SK-N-SH (cell line): ENCODE results near the gene SLC25A21. TPM values are rescaled to one million over a fixed set of nuclear protein-coding genes. Genes with fewer than 3 reads are reported as not detected.

Source experiments
- CTCF ChIA-PET: fragments of 300-600, 350-600 bp; formaldehyde crosslinking; extraction: SDS; loops from one replicate; lab custom pipeline; 2021; lab: Yijun Ruan, JAX
- POLR2A ChIA-PET: fragments of 350-600 bp; sonication (Branson Sonifier 250); formaldehyde crosslinking; extraction: SDS; loops from one replicate; lab custom pipeline; 2020; ENCODE audit warnings: antibody characterized with exemption, inconsistent platforms; lab: Yijun Ruan, JAX
- DNase-seq: peaks from one replicate; pipeline ENCODE4 v3.0.0; 2012
- H2AFZ ChIP-seq: fragments of 200-600 bp; sonication (generic); 2 replicates; pipeline ENCODE4 v1.8.1; 2016; ENCODE audit warnings: antibody characterized with exemption, mild to moderate bottlenecking, low read depth
- H3F3A ChIP-seq: fragments of 200-600 bp; sonication (generic); replicated peaks from 2 replicates; pipeline ENCODE3; 2016; ENCODE audit warnings: antibody characterized with exemption, mild to moderate bottlenecking; ENCODE audit not compliant: insufficient read depth
- H3K27ac ChIP-seq, 2 experiments: fragments of 200-500 bp in 1 of 2; fragments of 200-600 bp in 1 of 2; sonication (Bioruptor generic) in 1 of 2; sonication (generic), shearing (Covaris generic) in 1 of 2; 2 replicates each; pipeline versions ENCODE4 v1.5.1 to v1.6.1; 2014 to 2016; ENCODE audit warnings: low read depth in 2 of 2, inconsistent platforms in 1 of 2, low read length in 1 of 2, mild to moderate bottlenecking in 1 of 2, mixed read lengths in 1 of 2
- H3K27me3 ChIP-seq: fragments of 200-600 bp; sonication (generic), shearing (Covaris generic); 2 replicates; pipeline ENCODE4 v1.6.1; 2016; ENCODE audit warnings: mixed run types; ENCODE audit not compliant: insufficient read depth
- H3K36me3 ChIP-seq, 2 experiments: fragments of 200-500 bp in 1 of 2; fragments of 200-600 bp in 1 of 2; sonication (Bioruptor generic) in 1 of 2; sonication (generic) in 1 of 2; replicated peaks in 1 of 2; 2 replicates each; pipeline versions ENCODE3 to v1.5.1; 2014 to 2016; ENCODE audit warnings: low read length in 1 of 2, mild to moderate bottlenecking in 1 of 2; ENCODE audit not compliant: insufficient read depth in 2 of 2, control insufficient read depth in 1 of 2
- H3K4me1 ChIP-seq, 2 experiments: fragments of 200-500 bp in 1 of 2; fragments of 200-600 bp in 1 of 2; sonication (Bioruptor generic) in 1 of 2; sonication (generic), shearing (Covaris generic) in 1 of 2; 2 replicates each; pipeline versions ENCODE4 v1.5.1 to v1.6.1; 2014 to 2016; ENCODE audit warnings: low read depth in 1 of 2, low read length in 1 of 2, mixed run types in 1 of 2; ENCODE audit not compliant: insufficient read depth in 2 of 2, control insufficient read depth in 1 of 2
- H3K4me2 ChIP-seq: fragments of 200-600 bp; sonication (generic), shearing (Covaris generic); 2 replicates; pipeline ENCODE4 v1.6.1; 2017; ENCODE audit warnings: mixed run types
- H3K4me3 ChIP-seq, 2 experiments: fragments of 200-500 bp in 1 of 2; fragments of 200-600 bp in 1 of 2; sonication (Bioruptor generic) in 1 of 2; sonication (generic), shearing (Covaris generic) in 1 of 2; 2 replicates each; pipeline versions ENCODE4 v1.5.1 to v1.8.1; 2014 to 2016; ENCODE audit warnings: low read depth in 2 of 2, inconsistent platforms in 1 of 2, low read length in 1 of 2, mild to moderate bottlenecking in 1 of 2, mixed read lengths in 1 of 2, moderate library complexity in 1 of 2
- H3K79me2 ChIP-seq: fragments of 200-600 bp; sonication (generic); 2 replicates; pipeline ENCODE4 v1.8.1; 2017; ENCODE audit warnings: mild to moderate bottlenecking; ENCODE audit not compliant: insufficient read depth
- H3K9ac ChIP-seq: fragments of 200-600 bp; sonication (generic); 2 replicates; pipeline ENCODE4 v1.6.1; 2017; ENCODE audit warnings: mixed run types
- H3K9me2 ChIP-seq: fragments of 200-600 bp; sonication (generic); 2 replicates; pipeline ENCODE4 v1.6.1; 2017; ENCODE audit warnings: mixed run types
- H3K9me3 ChIP-seq: fragments of 200-600 bp; sonication (generic); 2 replicates; pipeline ENCODE4 v1.6.1; 2017; ENCODE audit warnings: mixed run types, mild to moderate bottlenecking, moderate library complexity
- H4K20me1 ChIP-seq: fragments of 200-600 bp; sonication (generic); 2 replicates; pipeline ENCODE4 v1.6.1; 2017; ENCODE audit warnings: mild to moderate bottlenecking, mixed run types; ENCODE audit not compliant: insufficient read depth
- CHD2 ChIP-seq: fragments of 150-350 bp; IDR thresholded peaks from 2 replicates; pipeline ENCODE4 v1.6.1; 2018; ENCODE audit warnings: low read length; ENCODE audit not compliant: partially characterized antibody
- ELF1 ChIP-seq: IDR thresholded peaks from 2 replicates; pipeline ENCODE4 v1.4.0; 2012
- GABPA ChIP-seq: IDR thresholded peaks from 2 replicates; pipeline ENCODE4 v1.4.0; 2012; ENCODE audit warnings: low read depth, mild to moderate bottlenecking
- GATA2 ChIP-seq: sonication (generic); formaldehyde crosslinking; IDR thresholded peaks from 2 replicates; pipeline ENCODE4 v1.5.0; 2020; ENCODE audit warnings: mild to moderate bottlenecking, missing genetic modification reagents
- JUND ChIP-seq: IDR thresholded peaks from 2 replicates; pipeline ENCODE4 v1.4.0; 2012
- MEF2A ChIP-seq: IDR thresholded peaks from 2 replicates; pipeline ENCODE4 v1.4.0; 2012; ENCODE audit warnings: low read depth, borderline replicate concordance
- MXI1 ChIP-seq: IDR thresholded peaks from 2 replicates; pipeline ENCODE4 v1.6.1; 2012; ENCODE audit warnings: mild to moderate bottlenecking, low read depth, low read length, improper control_type of control experiment
- NRF1 ChIP-seq: IDR thresholded peaks from 2 replicates; pipeline ENCODE4 v1.6.1; 2012; ENCODE audit warnings: low read depth, mild to moderate bottlenecking, low read length
- POLR2AphosphoS5 ChIP-seq: IDR thresholded peaks from 2 replicates; pipeline ENCODE4 v1.6.1; 2012; ENCODE audit warnings: low read depth, low read length
- RCOR1 ChIP-seq: fragments of 150-350 bp; IDR thresholded peaks from 2 replicates; pipeline ENCODE4 v1.6.1; 2017; ENCODE audit warnings: antibody characterized with exemption, low read length
- RFX5 ChIP-seq: IDR thresholded peaks from 2 replicates; pipeline ENCODE4 v1.6.1; 2012; ENCODE audit warnings: mild to moderate bottlenecking, improper control_type of control experiment, low read length
- RXRA ChIP-seq: IDR thresholded peaks from 2 replicates; pipeline ENCODE4 v1.4.0; 2012; ENCODE audit warnings: low read depth, mild to moderate bottlenecking, borderline replicate concordance
- SMC3 ChIP-seq: IDR thresholded peaks from 2 replicates; pipeline ENCODE4 v1.6.1; 2012; ENCODE audit warnings: low read depth, low read length, improper control_type of control experiment
- TCF12 ChIP-seq: IDR thresholded peaks from 2 replicates; pipeline ENCODE4 v1.4.0; 2012
- TEAD4 ChIP-seq: IDR thresholded peaks from 2 replicates; pipeline ENCODE4 v1.4.0; 2012; ENCODE audit warnings: mild to moderate bottlenecking, borderline replicate concordance; ENCODE audit not compliant: insufficient read depth
- WGBS: methylation state at CpG from one replicate; pipeline ENCODE4 v1.1.6; 2017; ENCODE audit warnings: low lambda C conversion rate; 5-methylcytosine and 5-hydroxymethylcytosine counted together
- polyA plus RNA-seq, 3 experiments: library from polyadenylated mRNA; depleted of rRNA; stranded (reverse); fragments of >200 nt; gene quantifications; 2 replicates each; pipeline ENCODE4 v1.2.3, GENCODE V29; 2012
- TF ChIP-seq, protein P1 (sequence below): IDR thresholded peaks from 2 replicates; pipeline ENCODE4 v1.6.1; 2012; ENCODE audit warnings: mild to moderate bottlenecking, low read depth, low read length, moderate library complexity
- TF ChIP-seq, protein P2 (sequence below): IDR thresholded peaks from 2 replicates; pipeline ENCODE4 v1.4.0; 2012; ENCODE audit warnings: low read depth
- TF ChIP-seq, protein P3 (sequence below): fragments of 150-350 bp; IDR thresholded peaks from 2 replicates; pipeline ENCODE4 v1.6.1; 2016; ENCODE audit warnings: mild to moderate bottlenecking, low read depth, low read length

SLC25A21 gene
- polyA plus RNA-seq, 1 of the 3 experiments (the other 2 are of a cell fraction), result not detected

DNA sequence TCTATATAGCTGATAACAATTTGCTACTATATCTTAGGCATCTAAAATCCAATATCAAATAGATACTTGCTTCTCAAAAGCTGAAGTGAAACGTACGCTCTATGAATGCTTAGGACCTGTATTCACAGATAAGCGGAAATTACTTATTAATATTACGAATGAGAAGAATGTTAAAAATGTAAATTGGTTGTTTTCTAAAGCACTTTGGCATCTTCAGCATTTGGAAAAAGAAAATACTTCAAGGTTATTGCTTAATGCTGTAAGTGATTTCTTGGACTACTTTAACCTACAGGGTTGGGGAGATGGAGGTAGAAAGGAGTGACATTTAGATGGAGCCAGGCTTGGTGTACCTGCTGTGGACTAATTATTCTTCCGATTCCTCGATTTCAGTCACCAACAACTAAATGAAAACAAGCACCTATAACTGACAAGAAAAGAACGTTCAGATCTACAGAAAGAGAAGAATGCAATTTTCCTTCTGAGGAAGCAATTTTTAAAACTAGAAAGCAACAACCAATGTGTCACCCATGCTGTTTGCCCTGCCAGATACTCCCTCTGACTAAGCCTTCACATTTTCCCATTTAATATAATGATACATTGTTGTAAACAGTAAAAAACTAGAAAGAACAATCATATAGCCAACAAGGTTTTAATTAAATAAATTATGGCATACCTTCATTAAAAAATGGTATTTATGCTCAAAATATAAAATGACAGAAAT lies 49.3 kb downstream of the SLC25A21 start:
- Histone ChIP-seq H3K36me3 (no peaks in the 10 kb centered on the region), H3K9ac (no peak overlapping the region), H4K20me1 (no peaks in the 10 kb centered on the region), H2AFZ (no peak overlapping the region), H3K9me2 (no peaks in the 10 kb centered on the region), H3K4me2 (no peak overlapping the region), H3K9me3 (no peaks in the 10 kb centered on the region), H3F3A (no peaks in the 10 kb centered on the region), H3K79me2 (no peaks in the 10 kb centered on the region), H3K4me1 (no peaks in the 10 kb centered on the region), H3K27me3 (no peaks in the 10 kb centered on the region), H3K27ac (no peak overlapping the region), H3K4me3 (no peak overlapping the region)
- TF ChIP-seq TCF12, result no peak
- TF ChIP-seq CHD2, result no peak
- no peak for TF ChIP-seq MEF2A
- no peak for TF ChIP-seq RCOR1
- no peak for TF ChIP-seq TEAD4
- TF ChIP-seq MXI1, result no peak
- TF ChIP-seq, protein P1, sequence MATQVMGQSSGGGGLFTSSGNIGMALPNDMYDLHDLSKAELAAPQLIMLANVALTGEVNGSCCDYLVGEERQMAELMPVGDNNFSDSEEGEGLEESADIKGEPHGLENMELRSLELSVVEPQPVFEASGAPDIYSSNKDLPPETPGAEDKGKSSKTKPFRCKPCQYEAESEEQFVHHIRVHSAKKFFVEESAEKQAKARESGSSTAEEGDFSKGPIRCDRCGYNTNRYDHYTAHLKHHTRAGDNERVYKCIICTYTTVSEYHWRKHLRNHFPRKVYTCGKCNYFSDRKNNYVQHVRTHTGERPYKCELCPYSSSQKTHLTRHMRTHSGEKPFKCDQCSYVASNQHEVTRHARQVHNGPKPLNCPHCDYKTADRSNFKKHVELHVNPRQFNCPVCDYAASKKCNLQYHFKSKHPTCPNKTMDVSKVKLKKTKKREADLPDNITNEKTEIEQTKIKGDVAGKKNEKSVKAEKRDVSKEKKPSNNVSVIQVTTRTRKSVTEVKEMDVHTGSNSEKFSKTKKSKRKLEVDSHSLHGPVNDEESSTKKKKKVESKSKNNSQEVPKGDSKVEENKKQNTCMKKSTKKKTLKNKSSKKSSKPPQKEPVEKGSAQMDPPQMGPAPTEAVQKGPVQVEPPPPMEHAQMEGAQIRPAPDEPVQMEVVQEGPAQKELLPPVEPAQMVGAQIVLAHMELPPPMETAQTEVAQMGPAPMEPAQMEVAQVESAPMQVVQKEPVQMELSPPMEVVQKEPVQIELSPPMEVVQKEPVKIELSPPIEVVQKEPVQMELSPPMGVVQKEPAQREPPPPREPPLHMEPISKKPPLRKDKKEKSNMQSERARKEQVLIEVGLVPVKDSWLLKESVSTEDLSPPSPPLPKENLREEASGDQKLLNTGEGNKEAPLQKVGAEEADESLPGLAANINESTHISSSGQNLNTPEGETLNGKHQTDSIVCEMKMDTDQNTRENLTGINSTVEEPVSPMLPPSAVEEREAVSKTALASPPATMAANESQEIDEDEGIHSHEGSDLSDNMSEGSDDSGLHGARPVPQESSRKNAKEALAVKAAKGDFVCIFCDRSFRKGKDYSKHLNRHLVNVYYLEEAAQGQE, result no peak
- TF ChIP-seq GABPA, result no peak
- no peak for TF ChIP-seq NRF1
- no peak for TF ChIP-seq SMC3
- TF ChIP-seq RXRA, result no peak
- TF ChIP-seq GATA2 (CRISPR knock-in tag), result no peak
- no peak for TF ChIP-seq POLR2AphosphoS5
- no peak for TF ChIP-seq RFX5
- no peak for TF ChIP-seq JUND
- ChIA-PET POLR2A (no interaction called here), CTCF (no interaction called here)
- no peak for DNase-seq
- WGBS, result 11% methylated on average over 7 of the region's 7 CpGs

DNA sequence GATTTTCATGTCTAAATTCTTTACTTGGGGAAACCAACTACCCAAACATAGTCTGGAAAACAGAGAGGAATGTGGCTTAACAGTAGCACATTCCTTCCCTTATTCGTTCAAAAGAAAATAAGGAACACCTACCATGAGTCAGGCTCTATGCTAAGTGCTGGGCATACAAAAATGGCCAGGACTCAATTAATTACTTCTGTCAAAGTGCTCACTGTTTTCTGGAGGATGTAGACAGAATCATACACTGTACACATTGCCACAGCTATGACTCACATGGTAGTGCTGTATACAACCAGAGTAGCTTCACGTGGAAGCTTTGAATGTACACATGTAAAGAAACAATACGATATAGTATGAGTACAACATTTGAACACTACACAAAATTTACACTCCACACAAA lies 50.1 kb downstream of the SLC25A21 start:
- DNase-seq, result no peak
- Histone ChIP-seq H3K4me2 (no peak overlapping the region), H3K9me2 (no peaks in the 10 kb centered on the region), H3K9me3 (no peaks in the 10 kb centered on the region), H3F3A (no peaks in the 10 kb centered on the region), H3K36me3 (no peaks in the 10 kb centered on the region), H3K9ac (no peak overlapping the region), H2AFZ (no peak overlapping the region), H3K4me1 (no peaks in the 10 kb centered on the region), H3K27me3 (no peaks in the 10 kb centered on the region), H3K4me3 (no peak overlapping the region), H3K79me2 (no peaks in the 10 kb centered on the region), H3K27ac (no peak overlapping the region), H4K20me1 (no peaks in the 10 kb centered on the region)
- ChIA-PET CTCF (no interaction called here), POLR2A (no interaction called here)
- 0% methylated on average over 3 of the region's 3 CpGs for WGBS
- TF ChIP-seq NRF1 (no peak), ELF1 (no peak), GABPA (no peak), RCOR1 (no peak), JUND (no peak)
- TF ChIP-seq, protein P2, sequence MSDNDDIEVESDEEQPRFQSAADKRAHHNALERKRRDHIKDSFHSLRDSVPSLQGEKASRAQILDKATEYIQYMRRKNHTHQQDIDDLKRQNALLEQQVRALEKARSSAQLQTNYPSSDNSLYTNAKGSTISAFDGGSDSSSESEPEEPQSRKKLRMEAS, result no peak
- TF ChIP-seq, protein P1, result no peak
- TF ChIP-seq, protein P3, sequence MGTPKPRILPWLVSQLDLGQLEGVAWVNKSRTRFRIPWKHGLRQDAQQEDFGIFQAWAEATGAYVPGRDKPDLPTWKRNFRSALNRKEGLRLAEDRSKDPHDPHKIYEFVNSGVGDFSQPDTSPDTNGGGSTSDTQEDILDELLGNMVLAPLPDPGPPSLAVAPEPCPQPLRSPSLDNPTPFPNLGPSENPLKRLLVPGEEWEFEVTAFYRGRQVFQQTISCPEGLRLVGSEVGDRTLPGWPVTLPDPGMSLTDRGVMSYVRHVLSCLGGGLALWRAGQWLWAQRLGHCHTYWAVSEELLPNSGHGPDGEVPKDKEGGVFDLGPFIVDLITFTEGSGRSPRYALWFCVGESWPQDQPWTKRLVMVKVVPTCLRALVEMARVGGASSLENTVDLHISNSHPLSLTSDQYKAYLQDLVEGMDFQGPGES, result no peak
